HEK293T (cell line): ENCODE measurements around the gene CCDC146.

Experiments
- ARNT ChIP-seq: fragments of 450-650 bp; IDR thresholded peaks from 2 replicates; pipeline ENCODE4 v1.6.1; 2017; ENCODE audit warnings: mild to moderate bottlenecking
- CTBP1 ChIP-seq: fragments of 450-650 bp; IDR thresholded peaks from 2 replicates; pipeline ENCODE4 v1.6.1; 2016; ENCODE audit warnings: borderline replicate concordance
- FOXM1 ChIP-seq: fragments of 450-650 bp; IDR thresholded peaks from 2 replicates; pipeline ENCODE4 v1.6.1; 2017; ENCODE audit warnings: mild to moderate bottlenecking, borderline replicate concordance
- SP1 ChIP-seq: fragments of 450-650 bp; IDR thresholded peaks from 2 replicates; pipeline ENCODE4 v1.6.1; 2017
- SUZ12 ChIP-seq: fragments of 450-650 bp; IDR thresholded peaks from 2 replicates; pipeline ENCODE4 v1.6.1; 2016; ENCODE audit warnings: mild to moderate bottlenecking
- ZNF384 ChIP-seq: fragments of 450-650 bp; IDR thresholded peaks from 2 replicates; pipeline ENCODE4 v1.6.1; 2016

GRCh38 chr7:77222819-77223218 lies 100.4 kb downstream of the CCDC146 start:
- TF ChIP-seq CTBP1 (no peak), ZNF384 (no peak), SP1 (no peak), ARNT (no peak), SUZ12 (no peak), FOXM1 (no peak)
